Panc1 (cell line): Measurements from ENCODE around the gene NPSR1. TPM values are rescaled to one million over a fixed set of nuclear protein-coding genes. Genes with fewer than 3 reads are reported as not detected.

ENCODE experiments used
- ATAC-seq: fragments of 200-7000 bp; cut with Tn5 transposase; 2 replicates; pipeline ENCODE4 v1.9.1; 2020; ENCODE audit warnings: mild to moderate bottlenecking, moderate library complexity
- BruUV-seq: library from RNA; stranded (reverse); fragments of 400-500 nt; replicated peaks from 2 replicates; lab custom pipeline; 2021; lab: Mats Ljungman, UMichigan
- CTCF ChIA-PET: fragments of 300-600 bp; sonication (Branson Sonifier 250); formaldehyde crosslinking; loops from one replicate; lab custom pipeline; 2022; ENCODE audit warnings: antibody characterized with exemption; lab: Charles Lee
- POLR2A ChIA-PET: fragments of 300-600 bp; sonication (Branson Sonifier 250); formaldehyde crosslinking; loops from one replicate; lab custom pipeline; 2022; ENCODE audit warnings: antibody characterized with exemption; lab: Charles Lee
- DNase-seq: peaks from one replicate; pipeline ENCODE4 v3.0.0-alpha.2; 2010; ENCODE audit warnings: low read depth, low spot score
- H3K27ac ChIP-seq: 2 replicates; pipeline ENCODE4 v1.5.1; 2011; ENCODE audit warnings: mild to moderate bottlenecking, low read length, inconsistent platforms
- H3K27me3 ChIP-seq: fragments of 200-500 bp; sonication (Bioruptor generic); 2 replicates; pipeline ENCODE4 v1.6.0; 2014; ENCODE audit warnings: low read length, inconsistent platforms; ENCODE audit not compliant: control insufficient read depth, insufficient read depth
- H3K36me3 ChIP-seq: fragments of 200-500 bp; sonication (Bioruptor generic); 2 replicates; pipeline ENCODE4 v1.5.1; 2014; ENCODE audit warnings: inconsistent platforms, mild to moderate bottlenecking, low read length, moderate library complexity; ENCODE audit not compliant: control insufficient read depth, insufficient read depth
- H3K4me1 ChIP-seq: 2 replicates; pipeline ENCODE4 v1.5.1; 2011; ENCODE audit warnings: inconsistent platforms, mild to moderate bottlenecking, low read length, moderate library complexity; ENCODE audit not compliant: control insufficient read depth, insufficient read depth
- H3K4me3 ChIP-seq, 2 experiments: 2 replicates each; pipeline ENCODE4 v1.5.1; 2011 to 2012; ENCODE audit warnings: low read depth in 2 of 2, low read length in 2 of 2, mild to moderate bottlenecking in 2 of 2, inconsistent platforms in 1 of 2, moderate library complexity in 1 of 2
- H3K9me3 ChIP-seq: fragments of 200-500 bp; sonication (Bioruptor generic); 2 replicates; pipeline ENCODE4 v1.5.1; 2014; ENCODE audit warnings: low read depth, mild to moderate bottlenecking, inconsistent platforms, low read length, moderate library complexity; ENCODE audit not compliant: control insufficient read depth, insufficient read depth
- POLR2AphosphoS5 ChIP-seq: IDR thresholded peaks from 2 replicates; pipeline ENCODE4 v1.6.1; 2012; ENCODE audit warnings: mild to moderate bottlenecking, low read depth, low read length, moderate library complexity
- SIN3A ChIP-seq: IDR thresholded peaks from 2 replicates; pipeline ENCODE4 v1.6.1; 2012; ENCODE audit warnings: low read depth, mild to moderate bottlenecking, low read length, moderate library complexity, borderline replicate concordance; ENCODE audit not compliant: insufficient read depth
- TCF7L2 ChIP-seq: IDR thresholded peaks from 2 replicates; pipeline ENCODE4 v1.6.1; 2011; ENCODE audit warnings: mild to moderate bottlenecking, low read depth, low read length, inconsistent platforms
- in situ Hi-C: cut with HindIII; loops from 2 replicates; pipeline ENCODE4 v1.10.0; 2016; ENCODE audit warnings: low sequenced_read_pairs, low pct_unique_long_range_greater_than_20kb
- intact Hi-C: fragments of 100-400 bp; cut with micrococcal nuclease; formaldehyde crosslinking; loops from one replicate; pipeline ENCODE4 v1.10.0; 2022; ENCODE audit not compliant: unreplicated experiment
- total RNA-seq: library from RNA; stranded (reverse); gene quantifications from one replicate; pipeline ENCODE4 v1.2.1, GENCODE V29; 2021; ENCODE audit not compliant: unreplicated experiment
- TF ChIP-seq, protein P1 (sequence below): fragments of 450-650 bp; IDR thresholded peaks from 2 replicates; pipeline ENCODE4 v1.5.1; 2017; ENCODE audit warnings: mild to moderate bottlenecking
- TF ChIP-seq, protein P2 (sequence below), 2 experiments: IDR thresholded peaks; 2 replicates each; pipeline ENCODE4 v1.6.1; 2011 to 2012; ENCODE audit warnings: low read depth in 2 of 2, control low read depth in 1 of 2, low read length in 1 of 2, mild to moderate bottlenecking in 1 of 2, moderate library complexity in 1 of 2; ENCODE audit not compliant: insufficient read depth in 1 of 2

NPSR1 gene
- total RNA-seq, 1 experiment from 2014 or later = not detected

DNA sequence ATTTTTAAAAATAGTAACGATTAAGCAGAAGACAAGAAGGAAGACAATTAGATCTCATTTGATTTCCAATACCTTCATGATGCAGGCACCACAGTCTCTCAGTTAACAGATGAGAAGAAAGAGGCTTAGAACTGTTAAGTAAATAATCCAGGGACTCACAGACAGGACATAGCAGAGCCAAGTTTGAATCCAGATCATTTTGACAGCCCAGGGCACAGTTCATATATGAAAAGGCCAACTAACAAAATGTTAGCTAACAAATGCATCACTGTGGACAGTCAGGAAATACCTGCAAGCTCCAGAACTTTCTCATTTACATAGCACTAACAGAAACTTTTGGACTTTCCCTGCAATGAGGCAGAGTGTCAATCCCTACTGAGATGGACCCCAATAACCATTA is 4.2 kb upstream of the NPSR1 start:
- TF ChIP-seq POLR2AphosphoS5 (no peak), TCF7L2 (no peak), SIN3A (no peak)
- TF ChIP-seq, protein P1, sequence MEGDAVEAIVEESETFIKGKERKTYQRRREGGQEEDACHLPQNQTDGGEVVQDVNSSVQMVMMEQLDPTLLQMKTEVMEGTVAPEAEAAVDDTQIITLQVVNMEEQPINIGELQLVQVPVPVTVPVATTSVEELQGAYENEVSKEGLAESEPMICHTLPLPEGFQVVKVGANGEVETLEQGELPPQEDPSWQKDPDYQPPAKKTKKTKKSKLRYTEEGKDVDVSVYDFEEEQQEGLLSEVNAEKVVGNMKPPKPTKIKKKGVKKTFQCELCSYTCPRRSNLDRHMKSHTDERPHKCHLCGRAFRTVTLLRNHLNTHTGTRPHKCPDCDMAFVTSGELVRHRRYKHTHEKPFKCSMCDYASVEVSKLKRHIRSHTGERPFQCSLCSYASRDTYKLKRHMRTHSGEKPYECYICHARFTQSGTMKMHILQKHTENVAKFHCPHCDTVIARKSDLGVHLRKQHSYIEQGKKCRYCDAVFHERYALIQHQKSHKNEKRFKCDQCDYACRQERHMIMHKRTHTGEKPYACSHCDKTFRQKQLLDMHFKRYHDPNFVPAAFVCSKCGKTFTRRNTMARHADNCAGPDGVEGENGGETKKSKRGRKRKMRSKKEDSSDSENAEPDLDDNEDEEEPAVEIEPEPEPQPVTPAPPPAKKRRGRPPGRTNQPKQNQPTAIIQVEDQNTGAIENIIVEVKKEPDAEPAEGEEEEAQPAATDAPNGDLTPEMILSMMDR = no peak
- TF ChIP-seq, protein P2, sequence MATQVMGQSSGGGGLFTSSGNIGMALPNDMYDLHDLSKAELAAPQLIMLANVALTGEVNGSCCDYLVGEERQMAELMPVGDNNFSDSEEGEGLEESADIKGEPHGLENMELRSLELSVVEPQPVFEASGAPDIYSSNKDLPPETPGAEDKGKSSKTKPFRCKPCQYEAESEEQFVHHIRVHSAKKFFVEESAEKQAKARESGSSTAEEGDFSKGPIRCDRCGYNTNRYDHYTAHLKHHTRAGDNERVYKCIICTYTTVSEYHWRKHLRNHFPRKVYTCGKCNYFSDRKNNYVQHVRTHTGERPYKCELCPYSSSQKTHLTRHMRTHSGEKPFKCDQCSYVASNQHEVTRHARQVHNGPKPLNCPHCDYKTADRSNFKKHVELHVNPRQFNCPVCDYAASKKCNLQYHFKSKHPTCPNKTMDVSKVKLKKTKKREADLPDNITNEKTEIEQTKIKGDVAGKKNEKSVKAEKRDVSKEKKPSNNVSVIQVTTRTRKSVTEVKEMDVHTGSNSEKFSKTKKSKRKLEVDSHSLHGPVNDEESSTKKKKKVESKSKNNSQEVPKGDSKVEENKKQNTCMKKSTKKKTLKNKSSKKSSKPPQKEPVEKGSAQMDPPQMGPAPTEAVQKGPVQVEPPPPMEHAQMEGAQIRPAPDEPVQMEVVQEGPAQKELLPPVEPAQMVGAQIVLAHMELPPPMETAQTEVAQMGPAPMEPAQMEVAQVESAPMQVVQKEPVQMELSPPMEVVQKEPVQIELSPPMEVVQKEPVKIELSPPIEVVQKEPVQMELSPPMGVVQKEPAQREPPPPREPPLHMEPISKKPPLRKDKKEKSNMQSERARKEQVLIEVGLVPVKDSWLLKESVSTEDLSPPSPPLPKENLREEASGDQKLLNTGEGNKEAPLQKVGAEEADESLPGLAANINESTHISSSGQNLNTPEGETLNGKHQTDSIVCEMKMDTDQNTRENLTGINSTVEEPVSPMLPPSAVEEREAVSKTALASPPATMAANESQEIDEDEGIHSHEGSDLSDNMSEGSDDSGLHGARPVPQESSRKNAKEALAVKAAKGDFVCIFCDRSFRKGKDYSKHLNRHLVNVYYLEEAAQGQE (IDR thresholded peaks at IDR 0.05; ENCODE audit: insufficient read depth in 1 of 2, low read depth in 2 of 2, low read length in 1 of 2) = no peak
- H3K27me3 ChIP-seq = no peaks in the 10 kb centered on the region
- intact Hi-C loops (no loop called here), in situ Hi-C loops (no loop called here)
- H3K27ac ChIP-seq = no peak overlapping the region
- ATAC-seq (no peak), DNase-seq (no peak)
- ChIA-PET CTCF (no interaction called here), POLR2A (interaction anchor here (0.8 kb wide), 1 partner anchor 939 kb away, joined by 9 read pairs; no protein-coding TSS in a partner anchor)
- H3K9me3 ChIP-seq = no peaks in the 10 kb centered on the region
- BruUV-seq = no TSS peak
- H3K4me3 ChIP-seq = no peak overlapping the region
- H3K36me3 ChIP-seq = no peaks in the 10 kb centered on the region
- H3K4me1 ChIP-seq = no peaks in the 10 kb centered on the region

DNA sequence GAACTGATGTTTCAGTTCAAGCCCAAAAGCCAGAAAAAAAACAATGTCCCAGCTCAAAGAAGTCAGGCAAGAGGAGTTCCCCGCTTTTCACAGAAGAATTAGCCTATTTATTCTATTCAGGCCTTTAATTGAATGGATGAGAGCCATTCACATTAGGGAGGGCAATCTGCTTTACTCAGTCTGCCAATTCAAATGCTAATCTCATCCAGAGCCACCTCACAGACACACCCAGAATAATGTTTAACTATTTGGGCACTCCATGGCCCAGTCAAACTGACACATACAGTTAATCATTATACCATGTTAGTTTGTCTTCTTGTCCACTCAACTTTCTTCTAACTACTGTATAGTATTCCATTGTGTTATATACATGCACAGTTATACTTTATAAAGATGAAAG is 2.6 kb upstream of the NPSR1 start:
- TF ChIP-seq, protein P2 (IDR thresholded peaks at IDR 0.05; ENCODE audit: insufficient read depth in 1 of 2, low read depth in 2 of 2, low read length in 1 of 2) = no peak
- TF ChIP-seq, protein P1 = no peak
- TF ChIP-seq TCF7L2 (no peak), POLR2AphosphoS5 (no peak), SIN3A (no peak)
- intact Hi-C loops (no loop called here), in situ Hi-C loops (no loop called here)
- ChIA-PET POLR2A (no interaction called here), CTCF (no interaction called here)
- H3K4me3 ChIP-seq = no peak overlapping the region
- DNase-seq (no peak), ATAC-seq (no peak)
- H3K9me3 ChIP-seq = no peaks in the 10 kb centered on the region
- no TSS peak for BruUV-seq
- H3K27me3 ChIP-seq = 0 out of 2 replicates have a peak, but pooled peaks cover 2% of the 10 kb centered on the region
- no peaks in the 10 kb centered on the region for H3K4me1 ChIP-seq
- no peak overlapping the region for H3K27ac ChIP-seq
- no peaks in the 10 kb centered on the region for H3K36me3 ChIP-seq
